Testis (tissue), 2 donors: ENCODE results near the gene ZNF440.

Source experiments
- POLR2A ChIP-seq: fragments of 450-650 bp; IDR thresholded peaks from one replicate; pipeline ENCODE4 v1.6.1; 2017; ENCODE audit warnings: antibody characterized with exemption, mild to moderate bottlenecking, moderate library complexity
- TF ChIP-seq, protein P1 (sequence below), 3 experiments: fragments of 450-650 bp in 2 of 3; fragments of 200-600 bp in 1 of 3; sonication (generic) in 1 of 3; IDR thresholded peaks; one replicate each; pipeline ENCODE4 v1.5.1; 2016 to 2019; ENCODE audit warnings: antibody characterized with exemption in 3 of 3, mild to moderate bottlenecking in 2 of 3, moderate library complexity in 1 of 3

- TF ChIP-seq, protein P1, sequence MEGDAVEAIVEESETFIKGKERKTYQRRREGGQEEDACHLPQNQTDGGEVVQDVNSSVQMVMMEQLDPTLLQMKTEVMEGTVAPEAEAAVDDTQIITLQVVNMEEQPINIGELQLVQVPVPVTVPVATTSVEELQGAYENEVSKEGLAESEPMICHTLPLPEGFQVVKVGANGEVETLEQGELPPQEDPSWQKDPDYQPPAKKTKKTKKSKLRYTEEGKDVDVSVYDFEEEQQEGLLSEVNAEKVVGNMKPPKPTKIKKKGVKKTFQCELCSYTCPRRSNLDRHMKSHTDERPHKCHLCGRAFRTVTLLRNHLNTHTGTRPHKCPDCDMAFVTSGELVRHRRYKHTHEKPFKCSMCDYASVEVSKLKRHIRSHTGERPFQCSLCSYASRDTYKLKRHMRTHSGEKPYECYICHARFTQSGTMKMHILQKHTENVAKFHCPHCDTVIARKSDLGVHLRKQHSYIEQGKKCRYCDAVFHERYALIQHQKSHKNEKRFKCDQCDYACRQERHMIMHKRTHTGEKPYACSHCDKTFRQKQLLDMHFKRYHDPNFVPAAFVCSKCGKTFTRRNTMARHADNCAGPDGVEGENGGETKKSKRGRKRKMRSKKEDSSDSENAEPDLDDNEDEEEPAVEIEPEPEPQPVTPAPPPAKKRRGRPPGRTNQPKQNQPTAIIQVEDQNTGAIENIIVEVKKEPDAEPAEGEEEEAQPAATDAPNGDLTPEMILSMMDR (IDR thresholded peaks at IDR 0.05), result no peak
- no peak for TF ChIP-seq POLR2A
Measured at GRCh38 chr19:11872624-11873023, 58.6 kb downstream of the ZNF440 start.
